ENCODE measurements around the gene SGMS1.
"Not testable (repeated sequence)": the region's sequence is repeated elsewhere in the genome, so short reads cannot be mapped to it uniquely, and the experiment has no call there.

- not testable (repeated sequence) for TF ChIP-seq CTCF, POLR2A (IDR thresholded peaks at IDR 0.05)
These were observed 48.4 kb upstream of the SGMS1 start for GRCh38 chr10:50672152-50672551.

Measured in prostate gland (tissue), 2 donors.